Embryonic facial prominence (tissue), 1 donor: ENCODE results near the gene PRKCH.

ENCODE experiments used
- DNase-seq: peaks from one replicate; pipeline ENCODE4 v3.0.0-alpha.2; 2016; ENCODE audit errors: extremely low spot score

The PRKCH gene

GRCh38 chr14:61567838-61568571 lies 246.6 kb downstream of the PRKCH start:
- no peak for DNase-seq

- no peak for DNase-seq
Observed at GRCh38 chr14:61568572-61569011, 247.2 kb downstream of the PRKCH start.

GRCh38 chr14:61569308-61569707 lies 247.9 kb downstream of the PRKCH start:
- DNase-seq, result no peak

GRCh38 chr14:61569812-61570548 lies 248.6 kb downstream of the PRKCH start:
- DNase-seq, result no peak

GRCh38 chr14:61570549-61571290 lies 249.3 kb downstream of the PRKCH start:
- DNase-seq, result no peak

- DNase-seq, result no peak
Observed at GRCh38 chr14:61571917-61572316, 250.5 kb downstream of the PRKCH start.

- no peak for DNase-seq
Observed at GRCh38 chr14:61573321-61573720, 251.9 kb downstream of the PRKCH start.

- DNase-seq, result no peak
Observed at GRCh38 chr14:61573748-61574513, 252.6 kb downstream of the PRKCH start.

GRCh38 chr14:61574514-61574807 lies 253.1 kb downstream of the PRKCH start:
- no peak for DNase-seq

- DNase-seq, result no peak
Observed at GRCh38 chr14:61575126-61575525, 253.7 kb downstream of the PRKCH start.

GRCh38 chr14:61575551-61576150 lies 254.3 kb downstream of the PRKCH start:
- DNase-seq, result no peak

GRCh38 chr14:61577506-61577931 lies 256.1 kb downstream of the PRKCH start:
- DNase-seq, result peak; percentile 68

- no peak for DNase-seq
Observed at GRCh38 chr14:61578745-61579144, 257.4 kb downstream of the PRKCH start.

GRCh38 chr14:61581340-61581739 lies 260.0 kb downstream of the PRKCH start:
- no peak for DNase-seq

GRCh38 chr14:61581955-61582615 lies 260.7 kb downstream of the PRKCH start:
- no peak for DNase-seq

- DNase-seq, result no peak
Observed at GRCh38 chr14:61582815-61583214, 261.4 kb downstream of the PRKCH start.

- DNase-seq, result no peak
Observed at GRCh38 chr14:61584331-61584741, 263.0 kb downstream of the PRKCH start.

- DNase-seq, result peak; percentile 65
Observed at GRCh38 chr14:61585598-61586543, 264.5 kb downstream of the PRKCH start.

- DNase-seq, result no peak
Observed at GRCh38 chr14:61586544-61587055, 265.2 kb downstream of the PRKCH start.
